ENCODE measurements around the gene IKZF4. TPM values are rescaled to one million over a fixed set of nuclear protein-coding genes. Genes with fewer than 3 reads are reported as not detected.

Gene IKZF4
- total RNA-seq, 1 experiment from 2014 or later, result 8.5 TPM

GRCh38 chr12:56078427-56078826 is 57.6 kb downstream of the IKZF4 start (continued):
- TF ChIP-seq CTCF (IDR thresholded peaks at IDR 0.05 in 2 of 3, conservative IDR thresholded peaks at IDR 0.05 in 1 of 3; ENCODE audit: borderline replicate concordance in 1 of 3, insufficient read depth in 1 of 3, low read depth in 2 of 3, low read length in 2 of 3) (no peak), SP1 (IDR thresholded peaks at IDR 0.05; ENCODE audit: low read depth) (no peak)

DNA sequence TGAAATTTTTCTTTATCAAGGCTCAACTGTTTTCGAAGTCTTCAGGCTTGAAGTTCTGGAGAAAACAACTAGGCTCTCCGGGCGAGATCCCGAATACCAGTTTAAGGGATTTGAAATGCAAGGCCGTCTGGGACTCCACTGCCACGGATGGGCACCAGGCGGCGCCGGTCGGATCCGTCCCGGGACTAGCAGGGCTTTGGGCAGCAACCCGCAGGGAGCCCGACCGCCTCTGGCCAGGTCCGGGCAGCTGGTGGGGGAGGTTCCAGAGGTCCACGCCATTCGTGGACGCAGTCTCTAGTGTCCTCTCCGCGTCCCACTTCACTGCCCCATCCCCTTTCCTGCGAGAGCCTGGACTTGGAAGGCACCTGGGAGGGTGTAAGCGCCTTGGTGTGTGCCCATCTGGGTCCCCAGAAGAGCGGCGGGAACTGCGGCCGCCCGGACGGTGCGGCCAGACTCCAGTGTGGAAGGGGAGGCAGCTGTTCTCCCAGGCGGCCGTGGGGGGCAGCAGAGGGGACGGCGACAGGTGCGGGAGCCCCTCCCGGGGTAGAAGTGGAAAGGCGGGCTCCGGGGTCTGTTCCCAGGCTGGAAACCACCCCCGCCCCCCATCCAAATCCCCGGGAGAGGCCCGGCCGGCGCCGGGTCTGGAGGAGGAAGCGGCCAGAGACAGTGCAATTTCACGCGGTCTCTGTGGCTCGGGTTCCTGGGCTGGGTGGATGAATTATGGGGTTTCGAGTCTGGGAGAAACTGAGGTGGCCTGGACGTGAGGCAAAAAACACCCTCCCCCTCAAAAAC is 58.3 kb downstream of the IKZF4 start:
- H3K79me2 ChIP-seq (ENCODE audit: insufficient read depth, low read length), result peaks cover 12% of the 10 kb centered on the region; the same call in 1 of the 2 replicates
- H3K4me2 ChIP-seq (ENCODE audit: low read length), result peak overlapping the region; percentile 94
- BruUV-seq (replicated peaks), result TSS peak; percentile 96
- H3K9me3 ChIP-seq (ENCODE audit: control insufficient read depth in 1 of 2, insufficient read depth in 1 of 2, low read depth in 1 of 2, low read length in 2 of 2), result no peaks in the 10 kb centered on the region
- DNase-seq (ENCODE audit: low read depth, low spot score) (peak; percentile 83), ATAC-seq (peak; percentile 78)
- peak overlapping the region; percentile 86 for H2AFZ ChIP-seq (ENCODE audit: low read depth, low read length, poor library complexity, severe bottlenecking)
- no peaks in the 10 kb centered on the region for H4K20me1 ChIP-seq (ENCODE audit: insufficient read depth)
- peak overlapping the region; percentile 78 for H3K9ac ChIP-seq (ENCODE audit: low read length)
- no peaks in the 10 kb centered on the region for H3K9me2 ChIP-seq (ENCODE audit: insufficient read depth)
- RAD21 ChIA-PET (ENCODE audit: low non-redundant PET in 1 of 2, low total read pairs in 2 of 2, uncharacterized antibody in 2 of 2, unreplicated experiment in 2 of 2), result interaction anchor here in 1 of 2 experiments (1.5 kb wide), 1 partner anchor 39 kb away, joined by 3 read pairs; the partner anchor contains the start of gene ZC3H10
- H3K27ac ChIP-seq (ENCODE audit: low read depth, low read length), result peak overlapping the region; percentile 93
- no peaks in the 10 kb centered on the region for H3K27me3 ChIP-seq (ENCODE audit: insufficient read depth, low read length)
- POLR2A ChIA-PET, result interaction anchor here (1.1 to 3.5 kb wide), 3 partner anchors 25 to 39 kb away, joined by 4 to 18 read pairs (median 12); partner anchors contain the start of genes PA2G4 and ZC3H10
- H3K36me3 ChIP-seq (ENCODE audit: control insufficient read depth in 1 of 2, insufficient read depth in 2 of 2, low read length in 2 of 2), result no peaks in the 10 kb centered on the region
- peaks cover 17 to 37% of the 10 kb centered on the region in 2 experiments for H3K4me1 ChIP-seq (ENCODE audit: control insufficient read depth in 1 of 2, insufficient read depth in 2 of 2, low read length in 2 of 2)
- peak overlapping the region; percentile 70 to 90 for H3K4me3 ChIP-seq (replicated peaks in 1 of 2; ENCODE audit: low read depth in 1 of 2, low read length in 2 of 2)
- CTCF ChIA-PET, result interaction anchor here (0.8 to 1.7 kb wide), 6 partner anchors 11 to 341 kb away, joined by 3 to 8 read pairs (median 6); partner anchors contain the start of genes PA2G4 and ZC3H10
- intact Hi-C loops (cut with micrococcal nuclease), result loop anchor here (1.0 kb wide), 2 partner anchors 25 to 37 kb away; partner anchors contain the start of genes PA2G4 and RPL41
- TF ChIP-seq, protein P1, sequence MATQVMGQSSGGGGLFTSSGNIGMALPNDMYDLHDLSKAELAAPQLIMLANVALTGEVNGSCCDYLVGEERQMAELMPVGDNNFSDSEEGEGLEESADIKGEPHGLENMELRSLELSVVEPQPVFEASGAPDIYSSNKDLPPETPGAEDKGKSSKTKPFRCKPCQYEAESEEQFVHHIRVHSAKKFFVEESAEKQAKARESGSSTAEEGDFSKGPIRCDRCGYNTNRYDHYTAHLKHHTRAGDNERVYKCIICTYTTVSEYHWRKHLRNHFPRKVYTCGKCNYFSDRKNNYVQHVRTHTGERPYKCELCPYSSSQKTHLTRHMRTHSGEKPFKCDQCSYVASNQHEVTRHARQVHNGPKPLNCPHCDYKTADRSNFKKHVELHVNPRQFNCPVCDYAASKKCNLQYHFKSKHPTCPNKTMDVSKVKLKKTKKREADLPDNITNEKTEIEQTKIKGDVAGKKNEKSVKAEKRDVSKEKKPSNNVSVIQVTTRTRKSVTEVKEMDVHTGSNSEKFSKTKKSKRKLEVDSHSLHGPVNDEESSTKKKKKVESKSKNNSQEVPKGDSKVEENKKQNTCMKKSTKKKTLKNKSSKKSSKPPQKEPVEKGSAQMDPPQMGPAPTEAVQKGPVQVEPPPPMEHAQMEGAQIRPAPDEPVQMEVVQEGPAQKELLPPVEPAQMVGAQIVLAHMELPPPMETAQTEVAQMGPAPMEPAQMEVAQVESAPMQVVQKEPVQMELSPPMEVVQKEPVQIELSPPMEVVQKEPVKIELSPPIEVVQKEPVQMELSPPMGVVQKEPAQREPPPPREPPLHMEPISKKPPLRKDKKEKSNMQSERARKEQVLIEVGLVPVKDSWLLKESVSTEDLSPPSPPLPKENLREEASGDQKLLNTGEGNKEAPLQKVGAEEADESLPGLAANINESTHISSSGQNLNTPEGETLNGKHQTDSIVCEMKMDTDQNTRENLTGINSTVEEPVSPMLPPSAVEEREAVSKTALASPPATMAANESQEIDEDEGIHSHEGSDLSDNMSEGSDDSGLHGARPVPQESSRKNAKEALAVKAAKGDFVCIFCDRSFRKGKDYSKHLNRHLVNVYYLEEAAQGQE (IDR thresholded peaks at IDR 0.05; ENCODE audit: low read depth), result no peak
- no peak for TF ChIP-seq EZH2 (IDR thresholded peaks at IDR 0.05)
- no peak for TF ChIP-seq EZH2phosphoT487 (IDR thresholded peaks at IDR 0.05; ENCODE audit: borderline replicate concordance)
- no peak for TF ChIP-seq EGR1 (IDR thresholded peaks at IDR 0.05; ENCODE audit: low read depth)
- TF ChIP-seq FOSL1 (IDR thresholded peaks at IDR 0.05; ENCODE audit: low read depth), result no peak; the same call in 1 of the 2 replicates
- no peak; the same call in 1 of the 2 replicates for TF ChIP-seq ZFX (IDR thresholded peaks at IDR 0.05)
- TF ChIP-seq, protein P2, sequence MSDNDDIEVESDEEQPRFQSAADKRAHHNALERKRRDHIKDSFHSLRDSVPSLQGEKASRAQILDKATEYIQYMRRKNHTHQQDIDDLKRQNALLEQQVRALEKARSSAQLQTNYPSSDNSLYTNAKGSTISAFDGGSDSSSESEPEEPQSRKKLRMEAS (IDR thresholded peaks at IDR 0.05), result peak; percentile 17; the same call in 1 of the 2 replicates
- TF ChIP-seq SIN3A (IDR thresholded peaks at IDR 0.05; ENCODE audit: low read depth), result 0 out of 2 replicates have a peak, but pooled peaks have one; percentile 6
- no peak for TF ChIP-seq SRF (IDR thresholded peaks at IDR 0.05; ENCODE audit: low read depth)
- no peak for TF ChIP-seq ZNF274 (IDR thresholded peaks at IDR 0.05; ENCODE audit: low read depth, low read length)
- TF ChIP-seq JUND (IDR thresholded peaks at IDR 0.05), result no peak
- peak; percentile 47; the same call in 1 of the 2 replicates for TF ChIP-seq POLR2AphosphoS5 (IDR thresholded peaks at IDR 0.05; ENCODE audit: low read depth, low read length)
- TF ChIP-seq, protein P3, sequence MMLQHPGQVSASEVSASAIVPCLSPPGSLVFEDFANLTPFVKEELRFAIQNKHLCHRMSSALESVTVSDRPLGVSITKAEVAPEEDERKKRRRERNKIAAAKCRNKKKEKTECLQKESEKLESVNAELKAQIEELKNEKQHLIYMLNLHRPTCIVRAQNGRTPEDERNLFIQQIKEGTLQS (IDR thresholded peaks at IDR 0.05), result no peak

All from HCT116 (cell line).